ENCODE data around the gene GLP1R.

GLP1R gene

DNA sequence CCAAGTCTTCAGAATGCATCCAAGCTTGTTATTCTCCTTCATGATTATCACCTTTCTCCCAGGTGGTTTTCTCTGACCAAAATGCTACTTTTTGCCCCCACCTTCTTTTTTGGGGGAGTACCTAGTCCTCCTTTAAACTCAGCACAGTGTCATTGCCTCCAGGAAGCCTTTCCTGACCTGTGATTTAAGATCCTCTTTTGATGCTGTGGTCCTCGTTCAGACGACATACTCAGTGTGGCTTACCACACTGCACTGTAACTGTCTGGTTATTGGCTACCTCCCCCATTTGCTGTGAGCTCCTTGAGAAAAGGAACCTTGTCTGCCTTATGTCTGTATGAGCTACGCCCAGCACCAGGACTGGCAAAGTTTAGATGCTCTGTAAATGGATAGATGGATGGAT is 51.8 kb downstream of the GLP1R start:
- H3K4me3 ChIP-seq (ENCODE audit: low read depth, low read length): no peak overlapping the region
- TF ChIP-seq, protein P1, sequence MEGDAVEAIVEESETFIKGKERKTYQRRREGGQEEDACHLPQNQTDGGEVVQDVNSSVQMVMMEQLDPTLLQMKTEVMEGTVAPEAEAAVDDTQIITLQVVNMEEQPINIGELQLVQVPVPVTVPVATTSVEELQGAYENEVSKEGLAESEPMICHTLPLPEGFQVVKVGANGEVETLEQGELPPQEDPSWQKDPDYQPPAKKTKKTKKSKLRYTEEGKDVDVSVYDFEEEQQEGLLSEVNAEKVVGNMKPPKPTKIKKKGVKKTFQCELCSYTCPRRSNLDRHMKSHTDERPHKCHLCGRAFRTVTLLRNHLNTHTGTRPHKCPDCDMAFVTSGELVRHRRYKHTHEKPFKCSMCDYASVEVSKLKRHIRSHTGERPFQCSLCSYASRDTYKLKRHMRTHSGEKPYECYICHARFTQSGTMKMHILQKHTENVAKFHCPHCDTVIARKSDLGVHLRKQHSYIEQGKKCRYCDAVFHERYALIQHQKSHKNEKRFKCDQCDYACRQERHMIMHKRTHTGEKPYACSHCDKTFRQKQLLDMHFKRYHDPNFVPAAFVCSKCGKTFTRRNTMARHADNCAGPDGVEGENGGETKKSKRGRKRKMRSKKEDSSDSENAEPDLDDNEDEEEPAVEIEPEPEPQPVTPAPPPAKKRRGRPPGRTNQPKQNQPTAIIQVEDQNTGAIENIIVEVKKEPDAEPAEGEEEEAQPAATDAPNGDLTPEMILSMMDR (IDR thresholded peaks at IDR 0.05; ENCODE audit: low read depth, low read length): no peak

GRCh38 chr6:39102071-39102820 is 53.7 kb downstream of the GLP1R start:
- no peak overlapping the region for H3K4me3 ChIP-seq (ENCODE audit: low read depth, low read length)
- TF ChIP-seq, protein P1 (IDR thresholded peaks at IDR 0.05; ENCODE audit: low read depth, low read length): peak; percentile 60

GRCh38 chr6:39102821-39103136 is 54.2 kb downstream of the GLP1R start:
- H3K4me3 ChIP-seq (ENCODE audit: low read depth, low read length): no peak overlapping the region
- TF ChIP-seq, protein P1 (IDR thresholded peaks at IDR 0.05; ENCODE audit: low read depth, low read length): no peak

DNA sequence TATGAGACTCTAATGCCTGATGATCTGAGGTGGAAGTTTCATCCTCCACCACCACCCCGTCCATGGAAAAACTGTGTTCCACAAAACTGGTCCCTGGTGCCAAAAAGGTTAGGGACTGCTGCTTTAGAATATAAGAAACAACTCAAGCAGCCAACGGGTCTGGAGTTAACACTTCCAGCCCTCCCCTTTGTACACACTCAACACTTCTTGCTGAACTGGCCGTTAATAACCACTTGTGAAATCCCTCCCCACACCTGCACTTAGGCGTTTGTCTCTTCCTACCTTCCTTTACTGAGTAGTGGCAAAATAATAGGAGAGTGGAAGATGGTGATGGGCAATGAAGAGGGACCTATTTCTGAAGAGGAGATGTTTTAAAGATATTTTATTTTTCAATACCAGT is 55.9 kb downstream of the GLP1R start:
- TF ChIP-seq, protein P1 (IDR thresholded peaks at IDR 0.05; ENCODE audit: low read depth, low read length): no peak
- no peak overlapping the region for H3K4me3 ChIP-seq (ENCODE audit: low read depth, low read length)

- H3K4me3 ChIP-seq (ENCODE audit: low read depth, low read length): no peak overlapping the region
- TF ChIP-seq, protein P1 (IDR thresholded peaks at IDR 0.05; ENCODE audit: low read depth, low read length): no peak
These were observed 58.5 kb downstream of the GLP1R start for GRCh38 chr6:39107034-39107433.

GRCh38 chr6:39107641-39108040 is 59.1 kb downstream of the GLP1R start:
- H3K4me3 ChIP-seq (ENCODE audit: low read depth, low read length): no peak overlapping the region
- TF ChIP-seq, protein P1 (IDR thresholded peaks at IDR 0.05; ENCODE audit: low read depth, low read length): no peak

GRCh38 chr6:39108041-39108839 is 59.7 kb downstream of the GLP1R start:
- TF ChIP-seq, protein P1 (IDR thresholded peaks at IDR 0.05; ENCODE audit: low read depth, low read length): no peak

More at GRCh38 chr6:39108041-39108839, 59.7 kb downstream of the GLP1R start:
- H3K4me3 ChIP-seq (ENCODE audit: low read depth, low read length): no peak overlapping the region

Measured in WI38 (cell line).